Activated naive CD8-positive, alpha-beta T cell (primary cell): ENCODE measurements around the gene CD8A.
"Not testable (repeated sequence)": the region's sequence is repeated elsewhere in the genome, so short reads cannot be mapped to it uniquely, and the experiment has no call there.

Source experiments
- H3K27ac Mint-ChIP-seq: one replicate; pipeline ENCODE4 v1.8.0; 2021; ENCODE audit warnings: mixed read lengths
- H3K27me3 Mint-ChIP-seq: one replicate; pipeline ENCODE4 v1.8.0; 2021; ENCODE audit warnings: mixed read lengths
- H3K36me3 Mint-ChIP-seq: one replicate; pipeline ENCODE4 v1.8.0; 2021; ENCODE audit warnings: mixed read lengths
- H3K4me1 Mint-ChIP-seq: one replicate; pipeline ENCODE4 v1.8.0; 2021; ENCODE audit warnings: low read depth, mixed read lengths
- H3K4me3 Mint-ChIP-seq: one replicate; pipeline ENCODE4 v1.8.0; 2021; ENCODE audit warnings: mild to moderate bottlenecking, mixed read lengths
- H3K9me3 Mint-ChIP-seq: one replicate; pipeline ENCODE4 v1.8.0; 2021; ENCODE audit warnings: low read depth, mixed read lengths

CD8A gene

DNA sequence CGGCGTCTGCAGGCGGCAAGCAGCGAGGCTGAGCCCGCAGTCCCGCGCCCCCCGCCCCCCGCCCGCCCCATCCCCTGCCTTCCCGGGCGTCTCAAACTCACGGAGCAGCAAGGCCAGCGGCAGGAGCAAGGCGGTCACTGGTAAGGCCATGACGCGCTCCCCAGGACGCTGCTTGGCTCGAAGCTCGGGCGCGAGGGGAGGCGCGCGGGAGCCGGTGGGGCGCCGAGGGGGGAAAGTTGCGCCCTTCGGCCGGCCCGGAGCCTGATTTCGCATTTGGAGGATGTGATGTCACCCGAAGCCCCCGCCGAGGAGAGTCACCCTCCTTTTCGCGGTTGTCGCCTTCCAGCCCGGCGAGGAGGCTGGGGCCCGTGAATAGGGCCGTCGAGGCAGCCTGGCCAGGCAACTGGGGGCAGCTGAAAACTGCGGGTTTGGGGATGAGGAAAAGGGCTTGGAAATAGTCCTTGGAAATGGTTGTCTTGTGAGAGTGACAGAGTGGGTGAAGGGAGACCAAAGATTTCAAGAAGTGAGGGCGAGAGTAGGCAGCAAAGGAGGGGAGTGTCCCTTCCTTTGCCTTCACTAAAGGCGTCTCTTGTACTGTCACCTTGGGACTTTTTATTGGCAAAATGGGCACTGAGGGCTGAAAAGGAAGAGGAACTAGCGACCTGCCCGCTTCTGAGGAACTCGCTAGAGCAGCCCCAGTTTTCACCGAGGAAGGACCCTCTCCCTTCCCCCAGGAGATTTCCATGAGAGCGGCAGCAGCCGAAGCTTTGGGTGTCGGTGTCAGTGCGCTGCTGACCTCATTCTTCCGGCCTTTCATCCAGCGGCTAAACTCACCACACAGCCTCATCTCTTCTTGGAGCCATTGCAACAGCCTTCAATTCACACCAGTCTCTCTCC is at the start of gene CD8A:
Gene CD8A (minus strand): TSS at position 238 of the 897 bp plus-strand sequence. CDS start 88 bp downstream, at position 150.
- H3K4me3 Mint-ChIP-seq: peak within 1 kb of the TSS; percentile 97
- peak within 1 kb of the TSS; percentile 99 for H3K27ac Mint-ChIP-seq
- H3K9me3 Mint-ChIP-seq: peaks cover 2% of the 10 kb centered on the region
- peaks cover 69% of the 10 kb centered on the region for H3K4me1 Mint-ChIP-seq
- H3K27me3 Mint-ChIP-seq: no peaks in the 10 kb centered on the region
- H3K36me3 Mint-ChIP-seq: peaks cover 12% of the 10 kb centered on the region

DNA sequence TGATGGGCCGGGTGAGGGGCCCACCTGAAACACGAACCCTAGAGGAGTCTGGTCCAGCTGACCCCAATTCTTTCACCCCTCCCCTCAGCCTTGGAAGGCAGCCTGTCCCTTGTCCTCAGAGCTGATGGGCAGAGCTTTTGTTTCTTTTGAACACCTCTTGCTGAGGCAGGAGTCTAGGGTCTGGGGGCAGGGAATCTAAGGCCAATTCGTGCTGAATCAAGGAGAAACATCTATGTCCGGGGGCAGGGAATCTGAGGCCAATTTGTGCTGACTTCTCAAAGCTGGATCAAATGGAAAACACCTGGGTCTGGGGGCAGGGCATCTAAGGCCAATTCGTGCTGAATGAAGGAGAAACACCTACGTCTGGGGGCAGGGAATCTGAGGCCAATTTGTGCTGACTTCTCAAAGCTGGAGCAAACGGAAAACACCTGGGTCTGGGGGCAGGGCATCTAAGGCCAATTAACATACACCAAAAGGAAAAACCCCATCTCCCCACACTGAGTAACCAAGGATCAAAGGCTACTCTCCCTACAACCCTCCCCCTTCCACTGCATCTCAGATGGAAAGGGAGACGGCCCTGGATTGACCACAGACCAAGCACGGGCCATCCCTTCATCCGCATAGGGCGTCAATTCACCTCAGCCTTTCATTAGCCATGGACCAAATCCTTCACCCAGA is 49.3 kb upstream of the CD8A start:
- not testable (repeated sequence) for H3K4me3 Mint-ChIP-seq, H3K27me3 Mint-ChIP-seq, H3K9me3 Mint-ChIP-seq, H3K36me3 Mint-ChIP-seq
- H3K27ac Mint-ChIP-seq: peak overlapping the region; percentile 78
- peaks cover 78% of the 10 kb centered on the region for H3K4me1 Mint-ChIP-seq

DNA sequence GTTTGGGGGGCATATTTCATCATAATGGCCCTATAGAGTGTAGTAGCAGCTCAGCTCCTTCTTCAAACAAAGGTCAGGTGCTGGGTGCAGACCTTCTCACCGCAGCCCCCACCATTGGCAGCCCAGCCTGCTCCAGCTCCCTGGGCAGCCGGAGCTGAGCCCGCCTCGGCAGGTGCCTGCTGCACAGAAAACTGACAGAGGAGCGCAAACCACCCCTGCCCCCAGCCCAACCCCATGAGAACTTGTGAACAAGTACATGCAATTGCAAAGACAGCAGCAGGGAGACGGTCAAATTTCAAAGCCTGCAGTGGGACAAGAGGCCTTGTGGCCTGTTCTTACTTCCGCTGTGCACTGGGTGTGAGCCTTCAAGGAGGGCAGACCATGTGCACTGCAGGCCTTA is 48.7 kb upstream of the CD8A start:
- not testable (repeated sequence) for H3K9me3 Mint-ChIP-seq, H3K27me3 Mint-ChIP-seq, H3K36me3 Mint-ChIP-seq
- Mint-ChIP-seq H3K27ac (peak overlapping the region; percentile 87), H3K4me1 (peaks cover 76% of the 10 kb centered on the region), H3K4me3 (peak overlapping the region; percentile 54)

DNA sequence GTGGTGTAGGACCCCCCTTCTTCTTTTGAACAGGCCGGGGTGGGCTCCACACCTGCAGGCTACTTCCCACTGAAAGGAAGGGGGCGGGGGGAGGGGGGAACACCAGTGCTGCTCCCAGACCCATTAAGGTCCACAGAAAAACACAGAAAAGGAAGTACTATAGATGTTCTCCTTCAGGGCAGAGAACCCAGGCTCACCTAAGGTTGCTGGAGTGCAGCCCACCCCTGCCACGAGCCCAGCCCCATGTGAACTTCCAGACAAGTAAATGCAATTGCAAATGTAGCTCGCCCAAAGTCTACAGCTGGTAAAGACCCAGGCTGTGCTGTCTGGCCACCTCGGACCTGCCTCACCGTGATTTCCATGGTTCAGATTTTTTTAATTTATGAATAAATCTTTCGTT is 47.0 kb upstream of the CD8A start:
- not testable (repeated sequence) for H3K27me3 Mint-ChIP-seq, H3K9me3 Mint-ChIP-seq, H3K36me3 Mint-ChIP-seq
- H3K4me3 Mint-ChIP-seq: peak overlapping the region; percentile 65
- peak overlapping the region; percentile 82 for H3K27ac Mint-ChIP-seq
- H3K4me1 Mint-ChIP-seq: peaks cover 77% of the 10 kb centered on the region

DNA sequence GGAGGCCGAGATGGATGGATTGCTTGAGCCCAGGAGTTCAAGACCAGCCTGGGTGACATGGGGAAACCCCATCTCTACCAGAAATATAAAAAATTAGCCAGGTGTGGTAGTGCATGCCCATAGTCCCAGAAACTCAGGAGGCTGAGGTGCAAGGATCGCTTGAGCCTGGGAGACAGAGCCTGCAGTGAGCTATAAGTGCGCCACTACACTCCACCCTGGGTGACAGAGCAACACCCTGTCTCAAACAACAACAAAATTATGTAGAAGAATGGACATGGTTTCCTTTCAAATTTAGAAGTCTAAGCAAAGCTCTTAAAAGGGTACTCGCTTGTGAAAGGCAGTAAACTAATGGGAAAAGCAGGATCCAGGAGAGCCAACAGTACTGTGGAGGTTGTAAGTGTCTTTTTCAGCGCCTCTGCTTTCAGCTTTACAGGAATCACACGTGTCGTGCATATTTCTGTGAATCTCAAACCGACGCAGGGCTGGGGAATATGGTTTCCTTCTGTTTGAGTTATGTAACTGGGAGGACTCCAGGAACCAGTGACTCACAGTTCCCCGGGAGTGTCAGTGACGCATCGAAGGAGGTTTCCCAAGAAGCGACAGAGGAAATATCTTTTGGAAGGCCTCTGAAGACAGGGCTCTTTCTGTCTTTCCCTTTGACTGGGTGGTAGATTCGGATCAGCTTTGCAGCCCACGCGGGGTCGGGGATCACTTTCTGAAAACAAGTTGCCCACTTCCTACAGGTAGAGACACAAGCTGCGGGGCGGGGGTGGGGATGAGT is 46.4 kb upstream of the CD8A start:
- H3K4me3 Mint-ChIP-seq: peak overlapping the region; percentile 70
- H3K4me1 Mint-ChIP-seq: peaks cover 76% of the 10 kb centered on the region
- peak overlapping the region; percentile 96 for H3K27ac Mint-ChIP-seq
- H3K9me3 Mint-ChIP-seq, H3K36me3 Mint-ChIP-seq, H3K27me3 Mint-ChIP-seq: not testable (repeated sequence)

DNA sequence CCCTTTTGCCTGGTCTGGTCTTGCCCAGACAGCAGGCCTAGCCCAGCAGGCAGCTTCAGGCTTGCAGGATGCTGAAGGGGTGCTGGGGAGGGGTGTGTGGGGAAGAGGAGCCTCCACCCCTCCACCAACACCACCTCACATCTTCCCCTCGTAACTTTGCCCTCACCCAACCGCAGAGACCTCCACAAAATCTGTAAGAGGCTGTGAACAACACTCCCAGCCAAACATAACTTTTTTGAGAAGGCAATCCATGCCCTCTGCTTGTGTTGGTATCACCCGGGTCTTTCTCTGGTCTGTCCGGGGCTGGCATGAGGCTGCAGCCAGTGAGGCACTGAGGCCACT is 44.8 kb upstream of the CD8A start:
- Mint-ChIP-seq H3K4me3 (peak overlapping the region; percentile 40), H3K27ac (peak overlapping the region; percentile 93), H3K4me1 (peaks cover 78% of the 10 kb centered on the region)
- not testable (repeated sequence) for H3K9me3 Mint-ChIP-seq, H3K36me3 Mint-ChIP-seq, H3K27me3 Mint-ChIP-seq

DNA sequence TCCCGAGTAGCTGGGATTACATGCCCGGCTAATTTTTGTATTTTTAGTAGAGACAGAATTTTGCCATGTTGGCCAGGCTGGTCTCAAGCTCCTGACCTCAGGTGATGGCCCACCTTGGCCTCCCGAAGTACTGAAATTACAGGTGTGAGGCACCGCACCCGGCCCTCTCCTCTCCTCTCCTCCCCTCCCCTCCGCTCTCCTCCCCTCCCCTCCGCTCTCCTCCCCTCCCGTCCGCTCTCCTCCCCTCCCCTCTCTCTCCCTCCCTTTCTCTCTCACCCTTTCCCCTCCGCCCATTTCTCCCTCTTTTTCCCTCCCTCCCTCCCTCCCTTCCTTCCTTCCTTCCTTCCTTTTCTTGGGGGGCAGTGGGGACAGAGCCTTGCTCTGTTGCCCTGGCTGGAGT is 42.6 kb upstream of the CD8A start:
- no peaks in the 10 kb centered on the region for H3K36me3 Mint-ChIP-seq
- H3K27me3 Mint-ChIP-seq: no peaks in the 10 kb centered on the region
- peak overlapping the region; percentile 62 for H3K4me3 Mint-ChIP-seq
- no peaks in the 10 kb centered on the region for H3K9me3 Mint-ChIP-seq
- peak overlapping the region; percentile 93 for H3K27ac Mint-ChIP-seq
- H3K4me1 Mint-ChIP-seq: peaks cover 80% of the 10 kb centered on the region

DNA sequence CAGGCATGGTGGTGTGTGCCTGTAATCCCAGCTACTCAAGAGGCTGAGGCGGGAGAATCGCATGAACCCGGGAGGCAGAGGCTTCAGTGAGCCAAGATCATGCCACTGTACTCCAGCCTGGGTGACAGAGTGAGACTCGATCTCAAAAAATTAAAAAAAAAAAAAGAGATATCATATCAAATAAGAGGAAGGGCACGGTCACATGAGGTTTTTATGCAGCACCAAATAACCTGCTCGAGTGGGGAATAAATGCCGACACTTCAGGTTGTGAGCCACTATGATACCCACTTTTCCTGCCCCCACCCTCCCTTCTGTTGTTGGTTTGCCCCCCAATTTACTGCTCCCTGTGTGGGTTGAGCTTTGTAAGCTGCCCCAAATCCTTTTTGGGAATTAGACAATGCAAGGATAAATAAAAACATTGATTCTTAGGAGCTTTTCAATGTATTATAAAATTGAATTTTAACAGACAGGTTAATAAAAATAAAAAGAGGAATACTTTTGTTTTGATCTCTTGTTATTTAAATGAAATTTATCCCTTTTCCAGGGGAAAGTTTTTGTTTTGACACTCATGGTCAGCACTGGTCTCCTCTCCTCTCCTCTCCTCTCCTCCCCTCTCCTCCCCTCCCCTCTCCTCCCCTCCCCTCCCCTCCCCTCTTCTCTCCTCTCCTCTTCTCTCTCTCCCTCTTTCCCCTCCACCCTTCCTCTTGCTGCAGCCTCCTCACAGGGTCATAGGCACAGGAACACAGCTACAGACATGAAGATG is 41.8 kb upstream of the CD8A start:
- Mint-ChIP-seq H3K4me3 (peak overlapping the region; percentile 79), H3K27ac (peak overlapping the region; percentile 94), H3K36me3 (no peaks in the 10 kb centered on the region)

DNA sequence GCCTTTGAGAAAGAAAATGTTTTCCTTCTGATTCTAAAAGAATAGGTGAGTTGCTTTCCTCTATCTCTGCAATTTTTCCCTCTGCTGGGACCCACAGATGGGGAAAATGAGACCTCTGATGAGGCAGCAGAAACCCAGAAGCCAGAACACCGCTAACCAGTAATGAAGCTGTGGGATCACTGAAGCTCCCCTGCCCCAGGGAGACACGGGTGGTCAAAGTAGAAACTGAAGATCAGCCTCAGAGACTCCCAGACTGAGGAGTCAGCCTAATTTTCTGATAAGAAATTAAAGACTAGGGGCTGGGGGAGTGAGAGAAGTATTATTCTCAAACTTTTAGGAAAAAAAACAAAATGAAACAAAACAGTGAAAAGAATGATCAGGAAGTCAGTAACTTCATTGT is 40.8 kb upstream of the CD8A start:
- Mint-ChIP-seq H3K9me3 (no peaks in the 10 kb centered on the region), H3K27me3 (no peaks in the 10 kb centered on the region), H3K36me3 (no peaks in the 10 kb centered on the region), H3K4me1 (peaks cover 83% of the 10 kb centered on the region), H3K27ac (peak overlapping the region; percentile 94), H3K4me3 (peak overlapping the region; percentile 79)

More for the DNA sequence above, 41.8 kb upstream of the CD8A start:
- Mint-ChIP-seq H3K27me3 (no peaks in the 10 kb centered on the region), H3K4me1 (peaks cover 81% of the 10 kb centered on the region), H3K9me3 (no peaks in the 10 kb centered on the region)

DNA sequence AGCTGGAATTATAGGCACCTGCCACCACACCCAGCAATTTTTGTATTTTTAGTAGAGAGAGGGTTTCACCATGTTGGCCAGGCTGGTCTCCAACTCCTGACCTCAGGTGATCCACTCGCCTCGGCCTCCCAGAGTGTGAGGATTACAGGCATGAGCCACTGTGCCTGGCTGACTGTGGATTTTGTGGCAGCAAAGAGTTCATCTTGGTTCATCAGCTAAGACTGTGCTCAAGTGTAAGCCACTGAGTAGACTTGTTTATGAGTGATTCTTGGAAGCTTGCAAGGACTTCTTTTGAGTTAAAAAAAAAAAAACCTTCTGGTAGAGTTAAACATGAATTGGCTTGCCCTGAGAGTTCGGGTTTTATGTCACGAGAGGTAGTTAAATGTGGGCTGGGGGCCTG is 36.2 kb upstream of the CD8A start:
- Mint-ChIP-seq H3K36me3 (no peaks in the 10 kb centered on the region), H3K4me1 (peaks cover 92% of the 10 kb centered on the region), H3K4me3 (peak overlapping the region; percentile 87), H3K27me3 (no peaks in the 10 kb centered on the region), H3K9me3 (no peaks in the 10 kb centered on the region), H3K27ac (peak overlapping the region; percentile 86)

DNA sequence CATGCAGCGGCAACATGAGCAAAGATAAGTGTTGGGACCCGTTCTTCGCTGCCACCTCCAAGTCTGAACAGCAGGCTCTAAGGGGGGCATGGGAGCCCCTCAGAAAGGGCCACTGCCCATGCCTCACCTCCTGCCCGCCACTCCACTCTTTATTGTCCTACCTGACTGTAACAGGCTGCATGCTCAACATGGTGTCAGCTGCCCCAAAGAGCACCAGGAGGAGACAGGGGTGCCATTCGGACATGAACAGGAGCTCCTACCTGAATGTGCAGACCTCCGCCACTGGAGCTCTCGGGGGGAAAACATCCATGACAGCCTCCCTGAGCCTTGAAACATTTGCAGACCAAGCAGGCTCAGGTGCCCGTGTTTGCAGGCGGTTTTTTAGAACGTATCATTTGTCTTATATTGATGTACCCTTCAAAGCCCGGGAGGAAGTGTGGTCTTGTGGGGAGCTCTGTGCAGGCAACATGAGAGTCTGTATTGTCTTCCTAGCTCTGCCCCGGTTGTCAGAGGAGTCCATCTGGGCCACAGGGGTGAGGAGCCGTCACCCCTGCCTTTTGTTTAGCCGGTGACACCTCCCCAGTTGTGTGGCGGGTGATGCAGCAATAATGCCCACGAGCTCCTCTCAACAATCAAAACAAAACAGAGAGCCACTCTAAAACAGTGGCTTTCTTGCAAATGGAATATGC is 35.1 kb upstream of the CD8A start:
- Mint-ChIP-seq H3K9me3 (no peaks in the 10 kb centered on the region), H3K36me3 (no peaks in the 10 kb centered on the region), H3K27ac (peak overlapping the region; percentile 86), H3K4me1 (peaks cover 92% of the 10 kb centered on the region), H3K27me3 (no peaks in the 10 kb centered on the region), H3K4me3 (peak overlapping the region; percentile 87)

DNA sequence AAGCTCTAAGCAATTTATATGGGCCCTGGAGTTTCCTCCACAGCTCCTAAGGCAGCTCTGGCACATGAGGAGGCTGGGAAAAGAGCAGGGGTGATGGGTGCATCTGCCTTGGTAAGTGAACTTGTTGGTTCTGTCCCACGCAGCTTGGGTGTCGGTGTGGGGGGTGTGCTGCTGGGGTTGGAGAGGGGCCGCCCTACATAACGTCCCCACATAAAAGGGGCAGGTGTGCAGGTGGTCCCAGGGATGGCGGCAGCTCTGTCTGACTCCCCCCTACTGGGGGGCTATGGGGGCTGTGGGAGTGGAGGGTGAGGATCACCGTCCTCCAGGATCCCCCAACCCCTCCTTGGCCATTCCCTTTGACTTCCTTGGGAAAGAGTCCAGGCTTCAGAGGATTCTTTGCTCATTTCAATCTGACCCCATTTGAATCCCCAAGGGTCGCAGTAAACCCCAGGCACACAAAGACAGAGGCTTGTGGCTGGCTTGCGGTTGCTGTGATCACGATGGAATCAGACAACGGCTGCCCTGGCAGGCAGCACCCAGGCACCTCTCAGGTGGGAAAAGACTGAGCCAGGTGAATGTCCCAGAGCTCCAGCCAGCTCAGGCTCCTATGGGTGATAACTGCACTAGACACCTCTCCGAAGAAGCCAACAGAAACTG is 34.5 kb upstream of the CD8A start:
- H3K9me3 Mint-ChIP-seq: no peaks in the 10 kb centered on the region
- peak overlapping the region; percentile 87 for H3K4me3 Mint-ChIP-seq
- peaks cover under 1% of the 10 kb centered on the region for H3K36me3 Mint-ChIP-seq
- peak overlapping the region; percentile 86 for H3K27ac Mint-ChIP-seq
- no peaks in the 10 kb centered on the region for H3K27me3 Mint-ChIP-seq
- peaks cover 96% of the 10 kb centered on the region for H3K4me1 Mint-ChIP-seq

DNA sequence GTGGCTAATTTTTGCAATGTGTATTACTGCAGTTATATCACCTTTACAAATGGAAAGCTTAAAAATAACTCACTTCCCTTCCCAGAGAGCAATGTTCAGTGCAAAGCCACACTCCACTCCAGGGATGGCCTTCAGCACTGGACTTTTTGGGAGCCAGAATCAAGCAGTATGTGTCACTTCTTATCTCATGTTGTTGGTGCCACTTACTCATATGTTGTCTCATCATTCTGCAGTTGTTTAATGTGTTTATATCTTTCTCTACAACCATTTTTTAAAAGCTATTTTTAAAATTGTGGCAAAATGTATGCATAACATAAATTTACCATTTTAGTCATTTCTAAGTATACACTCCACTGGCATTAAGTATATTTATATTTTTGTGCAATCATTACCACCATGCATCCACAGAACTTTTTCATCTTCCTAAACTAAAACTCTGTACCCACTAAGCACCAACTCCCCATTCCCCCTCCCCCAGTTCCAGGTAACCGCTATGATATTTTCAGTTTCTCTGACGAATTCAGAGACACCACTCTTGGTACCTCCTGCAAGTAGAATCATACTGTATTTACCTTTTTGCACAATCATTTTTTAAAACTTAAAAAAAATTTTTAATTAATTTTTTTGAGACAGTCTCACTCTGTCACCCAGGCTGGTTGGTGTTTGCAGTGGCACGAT is 32.1 kb upstream of the CD8A start:
- Mint-ChIP-seq H3K36me3 (peaks cover 6% of the 10 kb centered on the region), H3K9me3 (peaks cover 4% of the 10 kb centered on the region), H3K27me3 (no peaks in the 10 kb centered on the region), H3K4me1 (peaks cover 95% of the 10 kb centered on the region), H3K4me3 (peak overlapping the region; percentile 87), H3K27ac (peak overlapping the region; percentile 99)
